ENCODE data around the gene MKRN3.

GRCh38 chr15:23572844-23573243, 7.4 kb downstream of the MKRN3 start:
- TF ChIP-seq CTCF (IDR thresholded peaks at IDR 0.05) (no peak), POLR2A (IDR thresholded peaks at IDR 0.05) (no peak), POLR2AphosphoS5 (IDR thresholded peaks at IDR 0.05; ENCODE audit: insufficient read depth in 1 of 2, low read depth in 1 of 2) (no peak)
